G401 (cell line): ENCODE data around the gene NKX1-1. TPM values are rescaled to one million over a fixed set of nuclear protein-coding genes. Genes with fewer than 3 reads are reported as not detected.

Source experiments
- DNase-seq: peaks from one replicate; pipeline ENCODE4 v3.0.0-alpha.2; 2015; ENCODE audit warnings: low spot score
- in situ Hi-C: cut with HindIII; loops from 2 replicates; pipeline ENCODE4 v1.10.0; 2016; ENCODE audit warnings: low sequenced_read_pairs, mixed read lengths
- total RNA-seq: library from RNA; depleted of rRNA; stranded (reverse); fragments of >200 nt; shearing (Covaris generic); gene quantifications from 2 replicates; pipeline ENCODE4 v1.2.3, GENCODE V29; 2014; rRNA removed

The NKX1-1 gene
- total RNA-seq, 1 experiment from 2014 or later = not detected

DNA sequence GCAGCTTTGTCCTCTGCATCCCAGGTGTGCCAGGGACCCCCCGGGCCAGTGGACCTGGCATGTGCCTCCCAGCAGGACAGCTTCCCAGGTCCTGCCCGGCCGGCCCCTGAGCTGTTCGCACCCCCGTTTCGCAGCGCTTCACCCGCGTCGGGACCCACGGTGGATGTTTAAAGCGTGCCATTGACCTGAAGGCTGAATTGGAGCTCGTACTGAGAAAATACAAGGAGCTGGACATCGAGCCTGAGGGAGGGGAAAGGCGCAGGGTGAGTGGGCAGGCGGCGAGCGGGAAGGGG lies 51.3 kb downstream of the NKX1-1 start:
- in situ Hi-C loops = no loop called here
- no peak for DNase-seq

GRCh38 chr4:1354136-1354982 lies 51.9 kb downstream of the NKX1-1 start:
- no peak for DNase-seq
- in situ Hi-C loops = no loop called here

GRCh38 chr4:1353186-1354055 lies 52.8 kb downstream of the NKX1-1 start:
- no peak for DNase-seq
- in situ Hi-C loops = no loop called here

Other genes starting within 250 kb of the NKX1-1 start
- 3.2 TPM in 1 of 2 replicates, not detected in the other for gene SPON2, start 233.9 kb downstream of the NKX1-1 start, total RNA-seq
- gene CTBP1, start 157.3 kb downstream of the NKX1-1 start, total RNA-seq = 265 and 287 TPM in 2 replicates
- 52.5 and 54.6 TPM in 2 replicates for gene MAEA, start 116.6 kb downstream of the NKX1-1 start, total RNA-seq
- 3.6 and 8.8 TPM in 2 replicates for gene UVSSA, start 59.2 kb downstream of the NKX1-1 start, total RNA-seq